ENCODE results near the gene ABCF3. TPM values are rescaled to one million over a fixed set of nuclear protein-coding genes. Genes with fewer than 3 reads are reported as not detected.

ABCF3 gene, protein sequence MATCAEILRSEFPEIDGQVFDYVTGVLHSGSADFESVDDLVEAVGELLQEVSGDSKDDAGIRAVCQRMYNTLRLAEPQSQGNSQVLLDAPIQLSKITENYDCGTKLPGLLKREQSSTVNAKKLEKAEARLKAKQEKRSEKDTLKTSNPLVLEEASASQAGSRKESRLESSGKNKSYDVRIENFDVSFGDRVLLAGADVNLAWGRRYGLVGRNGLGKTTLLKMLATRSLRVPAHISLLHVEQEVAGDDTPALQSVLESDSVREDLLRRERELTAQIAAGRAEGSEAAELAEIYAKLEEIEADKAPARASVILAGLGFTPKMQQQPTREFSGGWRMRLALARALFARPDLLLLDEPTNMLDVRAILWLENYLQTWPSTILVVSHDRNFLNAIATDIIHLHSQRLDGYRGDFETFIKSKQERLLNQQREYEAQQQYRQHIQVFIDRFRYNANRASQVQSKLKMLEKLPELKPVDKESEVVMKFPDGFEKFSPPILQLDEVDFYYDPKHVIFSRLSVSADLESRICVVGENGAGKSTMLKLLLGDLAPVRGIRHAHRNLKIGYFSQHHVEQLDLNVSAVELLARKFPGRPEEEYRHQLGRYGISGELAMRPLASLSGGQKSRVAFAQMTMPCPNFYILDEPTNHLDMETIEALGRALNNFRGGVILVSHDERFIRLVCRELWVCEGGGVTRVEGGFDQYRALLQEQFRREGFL
- total RNA-seq (2014; rRNA removed; shearing (Covaris generic)), result 47.8 and 56.5 TPM in 2 replicates
- 58.6 and 59.1 TPM in 2 replicates for polyA plus RNA-seq (2016; fragmentation: Nextera tagmentation; extraction: Ambion mirVana)

DNA sequence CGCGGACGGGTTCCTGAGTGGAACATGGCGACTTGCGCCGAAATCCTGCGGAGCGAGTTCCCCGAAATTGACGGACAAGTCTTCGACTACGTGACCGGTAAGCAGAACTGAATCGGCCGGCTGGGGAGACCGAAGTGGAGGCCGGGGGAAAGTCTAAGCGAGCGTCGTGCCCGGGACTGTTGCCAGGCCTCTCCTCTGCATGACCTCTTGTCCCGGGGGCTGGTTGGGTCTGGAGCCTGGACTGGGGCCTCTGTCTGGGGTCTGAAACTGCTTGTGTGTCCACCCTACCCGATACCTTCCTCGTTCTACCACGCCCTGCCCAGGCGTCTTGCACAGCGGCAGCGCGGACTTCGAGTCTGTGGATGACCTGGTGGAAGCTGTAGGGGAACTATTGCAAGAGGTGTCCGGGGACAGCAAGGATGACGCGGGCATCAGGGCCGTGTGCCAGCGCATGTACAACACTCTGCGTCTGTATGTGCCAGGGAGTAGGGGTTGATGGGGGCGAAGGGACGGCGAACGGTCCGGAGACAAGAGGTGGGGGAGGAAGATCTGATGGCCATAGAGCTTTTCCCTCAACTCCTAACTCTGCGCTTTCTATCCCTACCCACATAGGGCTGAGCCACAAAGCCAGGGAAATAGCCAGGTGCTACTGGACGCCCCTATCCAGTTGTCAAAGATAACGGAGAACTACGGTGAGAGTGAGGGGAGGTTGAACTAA, at the start of gene ABCF3:
TSS of gene ABCF3 (plus strand) at position 16 of the 718 bp plus-strand sequence. CDS start at position 25, 9 bp downstream.
- H3K4me3 ChIP-seq, result peak within 1 kb of the TSS; percentile 80
- H3K27me3 ChIP-seq (replicated peaks; ENCODE audit: insufficient read depth), result no peaks in the 10 kb centered on the region
- in situ Hi-C loops (cut with MboI), result no loop called here
- no peaks in the 10 kb centered on the region for H3K9me2 ChIP-seq (ENCODE audit: insufficient read depth)
- no peaks in the 10 kb centered on the region for H4K20me1 ChIP-seq (ENCODE audit: insufficient read depth)
- DNase-seq, result peak; percentile 82
- peaks cover 48% of the 10 kb centered on the region for H3F3A ChIP-seq (ENCODE audit: insufficient read depth)
- peak within 1 kb of the TSS; percentile 80 for H3K4me2 ChIP-seq (ENCODE audit: unreplicated experiment)
- H3K9me3 ChIP-seq (ENCODE audit: low read depth), result no peaks in the 10 kb centered on the region
- H3K27ac ChIP-seq, result peak within 1 kb of the TSS; percentile 81
- H3K36me3 ChIP-seq (ENCODE audit: low read depth), result peaks cover 51% of the 10 kb centered on the region
- 1 to 2% methylated on average over 42 to 45 of the region's 45 CpGs for WGBS, 2 experiments (ENCODE audit: low coverage in 1 of 2, low lambda C conversion rate in 2 of 2, missing lambda C conversion rate in 2 of 2)
- TF ChIP-seq EZH2 (IDR thresholded peaks at IDR 0.05; ENCODE audit: insufficient read depth, poor library complexity, severe bottlenecking), result no peak
- no peak for TF ChIP-seq EZH2phosphoT487 (IDR thresholded peaks at IDR 0.05; ENCODE audit: insufficient read depth, low read depth)
- peaks cover 72% of the 10 kb centered on the region for H3K79me2 ChIP-seq (ENCODE audit: insufficient read depth)
- peak within 1 kb of the TSS; percentile 90 for H3K9ac ChIP-seq
- H2AFZ ChIP-seq, result peak within 1 kb of the TSS; percentile 59
- H3K4me1 ChIP-seq (ENCODE audit: insufficient read depth), result peaks cover 6% of the 10 kb centered on the region; the same call in 1 of the 2 replicates

DNA sequence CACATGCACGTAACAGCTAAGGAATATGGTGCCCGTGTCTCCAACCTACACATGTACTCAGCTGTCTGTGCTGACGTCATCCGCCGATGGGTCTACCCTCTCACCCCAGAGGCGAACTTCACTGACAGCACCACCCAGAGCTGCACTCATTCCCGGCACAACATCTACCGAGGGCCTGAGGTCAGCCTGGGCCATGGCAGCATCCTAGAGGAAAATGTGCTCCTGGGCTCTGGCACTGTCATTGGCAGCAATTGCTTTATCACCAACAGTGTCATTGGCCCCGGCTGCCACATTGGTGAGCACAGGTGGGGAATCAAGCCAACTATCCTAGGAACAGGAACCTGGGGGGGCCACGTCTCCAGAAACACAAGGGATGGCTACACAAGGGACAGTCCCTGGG, 45.6 kb upstream of the ABCF3 start:
- in situ Hi-C loops (cut with MboI), result no loop called here
- H3K4me3 ChIP-seq, result no peak overlapping the region
- H3K9me2 ChIP-seq (ENCODE audit: insufficient read depth), result no peaks in the 10 kb centered on the region
- no peak for DNase-seq
- no peak overlapping the region for H3K9ac ChIP-seq
- no peaks in the 10 kb centered on the region for H3K27me3 ChIP-seq (replicated peaks; ENCODE audit: insufficient read depth)
- H3K79me2 ChIP-seq (ENCODE audit: insufficient read depth), result peaks cover 64% of the 10 kb centered on the region
- no peak overlapping the region for H3K4me2 ChIP-seq (ENCODE audit: unreplicated experiment)
- no peaks in the 10 kb centered on the region for H3K9me3 ChIP-seq (ENCODE audit: low read depth)
- no peaks in the 10 kb centered on the region for H4K20me1 ChIP-seq (ENCODE audit: insufficient read depth)
- peaks cover 24% of the 10 kb centered on the region; the same call in 1 of the 2 replicates for H3K36me3 ChIP-seq (ENCODE audit: low read depth)
- 82% methylated on average over 10 of the region's 10 CpGs for WGBS, 2 experiments (ENCODE audit: low coverage in 1 of 2, low lambda C conversion rate in 2 of 2, missing lambda C conversion rate in 2 of 2)
- H3K27ac ChIP-seq, result no peak overlapping the region
- H2AFZ ChIP-seq, result no peak overlapping the region
- TF ChIP-seq EZH2 (IDR thresholded peaks at IDR 0.05; ENCODE audit: insufficient read depth, poor library complexity, severe bottlenecking), result no peak
- TF ChIP-seq EZH2phosphoT487 (IDR thresholded peaks at IDR 0.05; ENCODE audit: insufficient read depth, low read depth), result no peak
- H3F3A ChIP-seq (ENCODE audit: insufficient read depth), result no peaks in the 10 kb centered on the region
- peaks cover 11% of the 10 kb centered on the region for H3K4me1 ChIP-seq (ENCODE audit: insufficient read depth)

DNA sequence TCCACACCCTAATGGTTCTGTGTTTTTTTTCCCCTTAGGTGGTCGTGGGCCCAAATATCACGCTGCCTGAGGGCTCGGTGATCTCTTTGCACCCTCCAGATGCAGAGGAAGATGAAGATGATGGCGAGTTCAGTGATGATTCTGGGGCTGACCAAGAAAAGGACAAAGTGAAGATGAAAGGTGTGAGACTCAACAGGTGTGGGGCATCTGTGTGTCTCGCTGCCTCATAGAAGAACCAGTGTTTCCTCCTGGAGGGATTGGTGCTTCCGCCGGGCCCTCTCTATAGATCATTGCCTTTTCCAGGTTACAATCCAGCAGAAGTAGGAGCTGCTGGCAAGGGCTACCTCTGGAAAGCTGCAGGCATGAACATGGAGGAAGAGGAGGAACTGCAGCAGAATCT, 43.8 kb upstream of the ABCF3 start:
- H2AFZ ChIP-seq, result no peak overlapping the region
- peaks cover 24% of the 10 kb centered on the region; the same call in 1 of the 2 replicates for H3K36me3 ChIP-seq (ENCODE audit: low read depth)
- 91 to 95% methylated on average over 7 of the region's 7 CpGs for WGBS, 2 experiments (ENCODE audit: low coverage in 1 of 2, low lambda C conversion rate in 2 of 2, missing lambda C conversion rate in 2 of 2)
- peaks cover 46% of the 10 kb centered on the region for H3K79me2 ChIP-seq (ENCODE audit: insufficient read depth)
- H3K27ac ChIP-seq, result no peak overlapping the region
- H3K27me3 ChIP-seq (replicated peaks; ENCODE audit: insufficient read depth), result no peaks in the 10 kb centered on the region
- no peak overlapping the region for H3K4me3 ChIP-seq
- no peak for DNase-seq
- H3K9me3 ChIP-seq (ENCODE audit: low read depth), result no peaks in the 10 kb centered on the region
- no peaks in the 10 kb centered on the region for H3K4me1 ChIP-seq (ENCODE audit: insufficient read depth)
- TF ChIP-seq EZH2phosphoT487 (IDR thresholded peaks at IDR 0.05; ENCODE audit: insufficient read depth, low read depth) (no peak), EZH2 (IDR thresholded peaks at IDR 0.05; ENCODE audit: insufficient read depth, poor library complexity, severe bottlenecking) (no peak)
- no peak overlapping the region for H3K9ac ChIP-seq
- H3K4me2 ChIP-seq (ENCODE audit: unreplicated experiment), result no peak overlapping the region
- H4K20me1 ChIP-seq (ENCODE audit: insufficient read depth), result no peaks in the 10 kb centered on the region
- H3K9me2 ChIP-seq (ENCODE audit: insufficient read depth), result no peaks in the 10 kb centered on the region
- in situ Hi-C loops (cut with MboI), result no loop called here
- no peaks in the 10 kb centered on the region for H3F3A ChIP-seq (ENCODE audit: insufficient read depth)

DNA sequence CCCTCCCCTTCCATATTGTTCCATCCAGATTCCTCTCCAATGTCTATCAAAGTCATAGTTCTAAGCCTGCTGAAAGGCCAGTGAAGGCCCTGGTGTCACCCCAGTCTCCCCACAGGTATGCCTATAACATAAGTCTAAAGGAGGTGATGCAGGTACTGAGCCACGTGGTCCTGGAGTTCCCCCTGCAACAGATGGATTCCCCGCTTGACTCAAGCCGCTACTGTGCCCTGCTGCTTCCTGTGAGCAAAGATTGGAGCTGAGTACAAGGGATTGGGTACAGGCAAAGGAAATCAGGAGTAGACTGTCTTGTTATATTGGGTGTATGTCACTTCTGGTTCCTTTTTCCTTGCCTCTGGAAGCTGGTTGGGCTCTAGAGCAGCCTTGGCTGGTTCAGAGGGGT, 42.7 kb upstream of the ABCF3 start:
- Histone ChIP-seq H3K79me2 (ENCODE audit: insufficient read depth) (peaks cover 35% of the 10 kb centered on the region), H3K4me3 (no peak overlapping the region), H2AFZ (no peak overlapping the region), H3F3A (ENCODE audit: insufficient read depth) (no peaks in the 10 kb centered on the region), H3K36me3 (ENCODE audit: low read depth) (peaks cover 24% of the 10 kb centered on the region; the same call in 1 of the 2 replicates), H3K4me2 (ENCODE audit: unreplicated experiment) (no peak overlapping the region), H3K9me3 (ENCODE audit: low read depth) (no peaks in the 10 kb centered on the region), H3K9ac (no peak overlapping the region), H4K20me1 (ENCODE audit: insufficient read depth) (no peaks in the 10 kb centered on the region), H3K27ac (no peak overlapping the region), H3K27me3 (replicated peaks; ENCODE audit: insufficient read depth) (no peaks in the 10 kb centered on the region), H3K4me1 (ENCODE audit: insufficient read depth) (no peaks in the 10 kb centered on the region), H3K9me2 (ENCODE audit: insufficient read depth) (no peaks in the 10 kb centered on the region)
- DNase-seq, result no peak
- in situ Hi-C loops (cut with MboI), result no loop called here
- TF ChIP-seq EZH2 (IDR thresholded peaks at IDR 0.05; ENCODE audit: insufficient read depth, poor library complexity, severe bottlenecking), result no peak
- TF ChIP-seq EZH2phosphoT487 (IDR thresholded peaks at IDR 0.05; ENCODE audit: insufficient read depth, low read depth), result no peak
- WGBS, 2 experiments (ENCODE audit: low coverage in 1 of 2, low lambda C conversion rate in 2 of 2, missing lambda C conversion rate in 2 of 2), result 94 to 96% methylated on average over 3 of the region's 3 CpGs
